22Rv1 (cell line): ENCODE data around the gene KIAA1958.

ENCODE experiments used
- CTCF ChIP-seq: fragments of 450-650 bp; IDR thresholded peaks from 2 replicates; pipeline ENCODE4 v1.5.1; 2017; ENCODE audit warnings: mild to moderate bottlenecking
- ZFX ChIP-seq: fragments of 450-650 bp; IDR thresholded peaks from 2 replicates; pipeline ENCODE4 v1.6.1; 2017; ENCODE audit warnings: antibody characterized with exemption, borderline replicate concordance

- TF ChIP-seq CTCF (no peak), ZFX (no peak)
Observed at GRCh38 chr9:112520656-112521055, 34.0 kb downstream of the KIAA1958 start.
